Skeletal muscle cell (primary cell): Measurements from ENCODE around the gene KCNQ4.
A peak's percentile ranks its signal among the peaks of the same experiment; 100 is the strongest.

ENCODE experiments used
- DNase-seq: peaks from one replicate; pipeline ENCODE4 v3.0.0-alpha.2; 2010; ENCODE audit warnings: low read depth
- H3K4me3 ChIP-seq: 2 replicates; pipeline ENCODE4 v1.5.1; 2011; ENCODE audit warnings: low read depth, mild to moderate bottlenecking, control low read depth, low read length, moderate library complexity

KCNQ4 gene

DNA sequence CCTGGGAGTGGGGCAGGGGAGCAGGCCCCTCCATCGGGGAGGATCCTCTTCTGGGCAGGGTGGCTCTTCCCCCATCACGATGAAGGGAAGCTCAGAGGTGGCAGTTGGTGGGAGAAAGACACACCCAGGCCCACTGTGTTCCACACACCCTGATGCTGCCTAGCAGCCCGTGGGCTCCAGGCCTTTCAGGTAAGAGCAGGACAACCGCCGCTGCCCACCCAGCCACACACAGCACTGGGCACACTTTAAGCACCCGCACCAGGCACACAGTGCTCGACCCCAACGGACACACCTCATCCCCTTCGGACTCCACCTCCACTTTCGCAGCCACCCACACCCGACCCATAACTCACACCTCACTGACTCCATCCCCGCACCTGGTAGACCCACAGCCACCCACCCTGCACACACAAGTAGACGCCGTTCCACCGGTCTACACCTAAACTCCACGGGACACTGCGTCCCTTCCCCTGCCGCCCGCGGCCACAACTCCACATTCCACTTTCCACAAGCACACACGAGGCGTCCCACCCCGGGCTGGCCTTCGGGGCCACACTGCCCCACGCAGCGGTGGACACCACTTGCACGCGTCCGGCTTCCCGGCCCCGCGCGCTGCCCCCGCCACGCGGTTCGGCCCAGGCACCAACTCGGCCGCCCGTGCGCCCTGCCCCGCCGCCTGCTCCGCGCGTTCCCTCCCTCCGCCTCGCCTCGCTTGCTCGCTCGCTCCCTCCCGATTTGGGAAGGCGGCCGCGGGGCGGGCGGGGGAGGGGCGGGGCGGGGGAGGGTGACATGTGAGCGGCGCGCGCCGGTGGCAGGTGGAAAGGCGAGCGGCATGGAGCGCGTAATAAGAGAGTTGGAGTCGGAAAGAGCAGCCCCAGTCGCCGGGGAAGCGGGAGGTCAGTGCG lies at the start of gene KCNQ4:
Gene KCNQ4 (plus strand): TSS at position 787 of the 905 bp plus-strand sequence. CDS start 307 bp downstream, outside the sequence.
- H3K4me3 ChIP-seq = peak within 1 kb of the TSS; percentile 33
- no peak for DNase-seq

DNA sequence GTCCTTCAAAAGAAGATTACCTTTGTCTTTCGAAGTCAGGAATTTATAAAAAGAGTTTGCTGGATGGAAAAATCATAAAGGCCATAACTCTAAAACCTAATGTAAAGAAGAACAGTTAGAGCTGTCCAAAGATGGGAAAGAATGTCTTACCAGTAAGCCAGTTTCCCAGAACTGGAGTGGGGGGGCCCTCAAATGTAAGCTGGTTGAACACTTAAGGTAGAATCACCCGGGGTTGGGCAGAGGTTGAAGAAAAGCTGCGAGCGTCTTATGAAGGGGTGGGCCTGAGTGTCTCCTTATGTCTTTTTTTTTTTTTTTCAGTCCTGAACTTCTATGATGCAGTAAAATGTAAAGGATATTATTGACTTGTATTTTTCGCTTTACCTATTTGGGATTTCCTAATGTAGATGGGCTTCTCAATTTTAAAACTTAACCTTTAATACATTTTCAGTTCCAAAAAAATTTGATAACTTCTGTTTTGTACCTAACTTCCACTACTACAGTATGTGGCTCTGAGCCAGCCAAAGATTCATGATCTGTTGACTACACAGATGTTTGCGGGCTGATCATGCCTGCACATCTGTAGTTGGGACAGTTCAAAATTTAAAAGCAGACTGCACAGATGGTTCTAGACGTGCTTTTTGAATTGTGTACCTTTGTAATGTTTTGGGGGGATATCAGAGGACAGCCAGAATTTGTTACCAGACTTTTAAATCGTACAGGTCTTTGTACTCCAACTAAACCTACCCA lies 48.5 kb upstream of the KCNQ4 start:
- no peak overlapping the region for H3K4me3 ChIP-seq
- DNase-seq = no peak

DNA sequence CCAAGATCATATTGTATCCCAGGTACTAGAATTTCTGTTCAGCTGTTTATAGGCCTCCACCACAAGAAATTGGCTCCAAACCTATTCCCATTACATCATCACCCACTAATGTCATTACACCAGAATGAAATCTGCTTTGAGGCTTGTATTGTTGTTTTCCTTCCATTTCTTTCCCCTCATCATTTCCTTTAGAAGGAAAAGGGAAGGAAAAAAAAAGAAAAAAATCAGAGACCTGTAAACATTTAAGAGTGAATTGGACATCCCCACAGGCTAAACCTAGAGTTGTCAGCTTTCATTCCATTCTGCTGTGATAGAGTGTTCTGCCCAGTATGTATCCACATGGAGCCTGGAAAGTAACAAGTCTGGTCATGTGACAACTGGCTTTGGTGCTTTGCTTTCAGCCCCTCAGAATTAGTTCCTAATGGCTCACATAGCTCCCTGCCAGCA lies 47.5 kb upstream of the KCNQ4 start:
- DNase-seq = peak; percentile 72
- H3K4me3 ChIP-seq = no peak overlapping the region

DNA sequence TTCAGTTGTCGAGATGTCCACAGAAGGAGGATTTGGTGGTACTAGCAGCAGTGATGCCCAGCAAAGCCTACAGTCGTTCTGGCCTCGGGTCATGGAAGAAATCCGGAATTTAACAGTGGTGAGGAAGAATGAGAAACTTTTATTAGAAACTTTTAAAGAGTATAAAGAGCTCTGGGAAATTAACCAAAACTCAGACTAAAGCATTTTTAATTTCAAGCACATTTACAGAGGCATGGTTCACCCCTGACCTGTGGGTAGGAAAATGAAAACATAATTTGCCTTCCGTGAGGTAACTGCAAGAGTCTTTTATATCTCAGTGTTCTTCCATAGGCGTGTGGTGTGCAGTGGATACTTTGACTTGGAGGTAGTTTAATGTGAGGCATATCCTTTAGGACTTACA lies 44.8 kb upstream of the KCNQ4 start:
- no peak for DNase-seq
- no peak overlapping the region for H3K4me3 ChIP-seq

DNA sequence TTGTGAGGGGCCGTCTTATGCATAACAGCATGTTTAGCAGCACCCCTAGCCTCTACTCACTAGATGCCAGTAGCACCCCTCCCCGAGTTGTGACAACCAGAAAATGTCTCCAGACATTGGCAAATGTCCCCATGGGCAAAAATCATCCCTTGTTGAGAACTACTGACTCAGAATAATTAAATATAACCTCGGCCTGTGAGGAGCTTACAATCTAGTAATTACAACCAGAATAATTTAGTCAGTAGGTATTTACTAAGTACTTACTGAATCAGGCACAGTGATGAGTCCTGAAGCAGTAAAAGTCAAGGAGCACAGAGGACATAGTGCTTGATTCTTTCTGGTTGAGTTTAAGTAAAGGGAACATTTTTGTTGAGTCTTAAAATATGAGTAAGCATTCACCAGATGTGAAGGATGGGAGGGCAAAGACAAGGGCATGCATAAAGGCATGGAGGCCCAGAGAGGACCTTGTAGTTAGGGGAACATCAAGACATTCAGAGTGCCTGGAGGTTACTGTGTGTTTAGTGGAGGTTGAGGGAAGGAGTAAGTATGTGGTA lies 44.1 kb upstream of the KCNQ4 start:
- no peak for DNase-seq
- no peak overlapping the region for H3K4me3 ChIP-seq

DNA sequence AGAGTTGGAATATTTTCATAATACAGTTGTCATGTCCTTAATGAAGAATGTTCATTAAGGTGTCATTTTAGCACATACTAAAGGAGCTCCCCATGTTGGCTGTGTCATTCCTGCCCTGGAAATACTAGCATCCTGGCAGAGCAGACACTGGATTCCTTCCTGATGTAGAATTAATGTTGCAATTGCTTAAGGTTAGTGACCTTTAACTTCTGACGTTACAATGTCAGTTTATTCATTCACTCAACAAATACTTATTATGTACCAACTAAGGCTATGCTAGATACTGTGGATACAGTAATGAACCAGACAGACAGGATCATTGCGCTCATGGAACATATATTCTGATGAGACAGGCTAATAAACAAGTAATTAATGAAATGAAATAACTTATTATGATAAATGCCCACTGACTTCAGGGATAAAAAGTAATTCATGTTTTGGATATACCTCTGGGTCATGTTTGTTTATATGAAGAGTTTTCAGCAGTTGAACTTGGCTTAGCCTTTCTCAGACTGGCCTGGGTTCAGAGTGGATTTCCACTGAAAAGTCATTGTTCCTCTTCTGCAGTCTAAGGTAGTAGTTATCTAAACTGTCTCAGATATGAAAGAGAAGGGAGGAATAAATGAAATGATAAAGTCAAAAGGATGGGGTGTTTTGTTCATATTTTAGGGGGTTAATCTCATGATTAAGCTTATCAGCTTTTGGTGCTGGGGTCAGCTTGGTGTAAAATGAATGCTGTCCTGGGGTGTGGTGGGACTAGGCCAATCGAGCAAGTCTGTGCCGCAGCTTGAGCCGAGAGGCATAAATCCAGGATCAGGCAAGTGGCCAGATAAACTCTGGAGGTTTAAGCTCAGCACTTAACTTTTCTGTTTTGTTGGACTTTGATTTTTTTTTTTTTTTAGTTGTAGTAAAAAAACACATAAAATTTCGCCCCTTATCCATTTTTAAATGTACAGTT lies 43.3 kb upstream of the KCNQ4 start:
- DNase-seq = no peak
- no peak overlapping the region for H3K4me3 ChIP-seq

DNA sequence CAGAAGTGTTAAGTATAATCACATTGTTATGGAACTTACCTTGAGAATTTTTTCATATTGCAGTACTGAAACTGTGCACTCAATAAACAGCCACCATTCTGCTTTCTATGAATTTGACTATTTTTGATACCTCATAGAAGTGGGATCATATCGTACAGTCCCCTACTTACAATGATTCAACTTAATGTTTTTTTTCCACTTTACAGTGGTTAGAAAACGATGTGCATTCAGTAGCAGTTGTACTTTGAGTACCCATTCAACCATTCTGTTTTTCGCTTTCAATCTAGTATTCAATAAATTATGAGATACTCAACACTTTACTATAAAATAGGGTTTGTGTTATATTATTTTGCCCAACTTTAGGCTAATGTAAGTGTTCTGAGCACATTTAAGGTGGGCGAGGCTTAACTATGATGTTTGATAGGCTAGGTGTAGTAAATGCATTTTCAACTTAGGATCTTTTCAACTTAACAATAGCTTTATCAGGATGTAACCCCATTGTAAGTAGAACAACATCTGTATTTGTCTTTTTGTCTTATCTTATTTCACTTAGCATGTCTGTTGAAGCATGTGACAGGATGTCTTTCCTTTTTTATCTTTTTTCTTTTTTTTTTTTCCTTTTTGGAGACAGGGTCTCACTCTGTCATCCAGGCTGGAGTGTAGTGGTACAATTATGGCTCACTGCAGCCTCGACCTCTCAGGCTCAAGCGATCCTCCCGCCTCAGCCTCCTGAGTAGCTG lies 42.4 kb upstream of the KCNQ4 start:
- H3K4me3 ChIP-seq = no peak overlapping the region
- DNase-seq = no peak

DNA sequence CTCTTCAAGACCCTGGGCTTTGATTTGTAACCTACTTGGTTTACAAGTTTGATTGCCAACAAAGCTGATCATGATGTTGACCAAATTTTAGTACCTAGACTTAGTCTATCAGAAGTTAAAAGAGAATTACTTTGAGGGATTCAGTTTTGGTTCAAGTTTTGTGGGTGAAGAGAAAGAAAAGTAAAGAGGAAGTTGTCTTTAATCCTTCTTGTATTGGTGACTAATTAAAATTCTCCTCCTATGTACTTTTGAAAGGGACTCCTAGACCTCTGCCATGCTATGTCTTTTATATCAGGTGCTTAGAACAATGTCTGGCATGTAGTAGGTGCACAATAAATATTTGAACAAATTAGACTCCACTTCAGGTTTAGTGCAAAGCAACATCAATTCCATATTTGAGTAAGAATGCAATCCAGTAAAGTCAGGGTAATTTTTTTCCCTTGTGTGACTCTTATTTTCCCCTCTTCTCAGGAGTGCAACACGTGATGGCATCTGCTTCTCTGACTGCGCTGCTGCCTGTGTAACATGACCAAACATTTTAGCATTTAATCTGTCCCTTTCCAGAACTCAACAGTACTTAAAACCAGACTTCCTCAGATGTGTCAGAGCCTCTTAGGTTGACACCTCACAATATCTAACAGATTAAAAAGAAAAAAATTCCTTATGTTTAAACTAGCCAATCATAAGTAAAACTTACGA lies 41.1 kb upstream of the KCNQ4 start:
- DNase-seq = no peak

DNA sequence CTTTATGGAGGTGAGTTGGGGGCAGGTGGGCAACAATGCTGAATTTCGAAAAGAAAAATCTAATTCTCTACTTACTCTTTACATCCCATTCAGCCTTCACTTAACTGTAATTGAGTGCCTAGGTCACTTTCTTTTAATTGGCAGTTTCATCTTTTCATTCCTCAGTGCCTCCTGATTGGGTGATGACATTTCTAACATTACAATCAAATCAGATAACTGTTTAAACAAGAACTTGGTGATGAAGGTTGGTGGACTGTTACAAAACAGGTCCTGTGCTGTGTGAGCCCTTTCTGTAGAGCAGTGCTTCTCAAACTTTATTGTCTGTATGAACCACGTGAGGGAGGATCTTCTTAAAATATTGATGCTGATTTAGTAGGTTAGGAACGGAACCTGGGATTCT lies 40.1 kb upstream of the KCNQ4 start:
- no peak overlapping the region for H3K4me3 ChIP-seq
- DNase-seq = no peak

More for the DNA sequence above, 41.1 kb upstream of the KCNQ4 start:
- H3K4me3 ChIP-seq = no peak overlapping the region

DNA sequence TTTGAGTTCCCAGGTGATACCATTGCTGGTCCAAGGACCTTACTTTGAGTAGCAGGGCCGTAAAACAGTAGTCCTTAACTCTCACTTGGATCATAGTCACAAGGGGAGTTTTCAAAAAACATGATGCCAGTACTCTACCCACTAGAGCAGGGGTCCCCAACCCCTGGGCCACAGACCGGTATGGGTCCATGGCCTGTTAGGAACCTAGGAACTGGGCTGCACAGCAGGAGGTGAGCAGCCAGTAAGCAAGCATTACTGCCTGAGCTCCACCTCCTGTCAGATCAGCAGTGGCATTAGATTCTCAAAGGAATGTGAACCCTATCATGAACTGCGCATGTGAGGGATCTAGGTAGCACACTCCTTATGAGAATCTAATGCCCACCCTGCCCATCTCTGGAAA lies 39.7 kb upstream of the KCNQ4 start:
- no peak overlapping the region for H3K4me3 ChIP-seq
- DNase-seq = no peak

DNA sequence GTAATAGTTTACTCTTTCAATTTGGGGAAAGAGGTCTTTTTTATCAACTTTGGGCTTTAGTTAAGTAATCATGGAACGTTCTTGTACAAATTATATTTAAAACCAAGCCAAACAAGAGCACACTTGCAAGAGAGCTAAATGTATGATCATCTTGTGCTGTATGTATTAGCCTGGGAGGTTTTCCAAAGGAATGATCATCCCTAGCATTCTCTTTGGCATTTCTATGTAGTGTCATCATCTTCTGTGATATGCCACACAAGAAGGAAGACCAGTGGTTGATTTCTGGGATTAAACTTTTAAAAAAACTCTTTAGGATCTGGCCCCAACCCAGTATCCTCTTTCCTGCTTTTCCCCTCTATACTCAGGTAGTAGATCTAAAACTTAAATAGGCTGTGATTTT lies 38.4 kb upstream of the KCNQ4 start:
- peak; percentile 31 for DNase-seq
- no peak overlapping the region for H3K4me3 ChIP-seq

DNA sequence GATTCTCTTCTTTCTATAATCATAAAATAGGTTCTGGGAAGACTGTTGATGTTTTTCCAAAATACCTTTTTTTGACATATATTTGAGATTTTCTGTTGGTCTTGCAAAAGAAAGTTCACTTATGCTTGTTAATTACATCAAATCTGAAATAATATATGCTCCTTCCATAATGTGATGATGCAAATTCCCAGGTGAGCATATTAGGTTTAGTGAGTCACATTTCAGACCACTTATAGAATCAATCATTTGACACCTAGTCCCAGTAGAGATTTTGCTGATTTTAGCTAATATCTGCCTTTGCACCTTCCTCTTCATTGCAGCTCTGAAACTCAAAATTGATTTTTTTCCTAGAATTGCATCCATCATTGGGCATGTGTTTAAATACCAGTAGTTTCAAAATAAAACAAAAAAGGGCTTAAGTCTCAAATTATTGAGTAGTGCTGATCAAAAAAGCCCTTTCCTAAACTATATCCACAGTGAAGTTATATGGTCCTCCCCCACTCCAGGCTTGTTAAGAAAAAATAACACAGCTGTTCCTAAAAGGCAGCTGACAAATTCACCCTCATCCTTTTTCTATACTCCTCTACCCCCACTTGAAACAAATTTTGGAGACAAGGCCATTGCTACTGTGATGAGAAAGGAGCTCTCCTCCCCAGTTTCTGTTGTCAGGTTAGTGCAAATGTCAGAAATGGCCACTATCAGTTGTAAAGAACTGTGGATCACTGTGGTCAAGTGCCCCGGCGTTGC lies 37.1 kb upstream of the KCNQ4 start:
- no peak for DNase-seq
- no peak overlapping the region for H3K4me3 ChIP-seq

DNA sequence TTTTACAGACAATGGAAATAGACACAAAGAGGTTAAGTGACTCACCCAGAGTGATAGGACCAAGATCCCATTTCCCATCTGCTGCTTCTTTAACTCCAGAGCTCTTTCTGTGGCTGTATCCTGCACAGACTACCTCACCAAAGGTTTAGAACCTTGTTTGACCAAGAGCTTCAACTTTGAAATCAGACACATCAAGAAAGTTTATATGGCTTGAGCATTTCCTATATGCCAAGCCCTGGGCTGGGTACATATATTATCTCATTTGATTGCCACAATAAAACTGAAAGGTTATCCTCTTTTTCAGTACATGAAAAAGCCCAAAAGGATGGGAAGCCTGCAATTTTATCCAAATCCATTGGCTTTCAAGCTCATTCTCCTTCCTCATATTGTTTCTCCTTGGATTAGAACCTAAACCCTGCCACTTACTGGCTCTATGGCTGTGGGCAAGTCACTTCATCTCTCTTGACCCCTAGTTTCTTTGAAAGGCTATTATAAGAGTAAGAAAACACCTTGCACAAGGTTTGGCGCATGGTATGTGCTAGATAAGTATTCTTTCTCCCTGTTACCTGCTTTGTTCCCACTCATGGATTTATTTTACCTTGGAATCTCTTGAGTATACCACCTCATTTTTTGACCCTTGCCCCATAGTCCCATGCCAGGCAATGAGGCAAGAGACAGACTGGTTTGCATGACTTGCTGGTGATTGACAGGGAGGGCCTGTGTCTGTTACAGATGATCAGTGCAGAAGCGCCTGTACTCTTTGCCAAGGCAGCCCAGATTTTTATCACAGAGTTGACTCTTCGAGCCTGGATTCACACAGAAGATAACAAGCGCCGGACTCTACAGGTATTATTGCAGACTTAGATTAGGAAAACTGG lies 34.5 kb upstream of the KCNQ4 start:
- no peak for DNase-seq
- H3K4me3 ChIP-seq = no peak overlapping the region

DNA sequence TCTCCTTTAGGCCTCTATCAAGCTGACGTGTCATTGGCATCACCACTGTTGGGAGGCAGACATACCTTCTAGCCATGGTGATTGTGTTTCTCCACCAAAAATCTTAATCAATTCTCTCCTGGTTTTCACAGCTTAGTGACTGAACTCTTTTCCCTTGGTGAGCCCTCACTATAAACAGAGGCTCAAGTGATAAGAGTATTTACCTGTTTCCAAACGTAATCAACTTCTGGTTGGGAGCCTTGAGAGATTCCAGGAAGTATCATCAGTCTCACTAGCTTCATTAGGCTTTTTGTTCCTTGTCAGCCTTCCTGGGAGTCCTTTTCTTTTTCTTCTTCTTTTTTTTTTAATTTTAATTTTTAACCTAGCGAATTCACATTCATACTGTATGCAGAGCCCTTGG lies 33.8 kb upstream of the KCNQ4 start:
- H3K4me3 ChIP-seq = no peak overlapping the region
- DNase-seq = no peak

DNA sequence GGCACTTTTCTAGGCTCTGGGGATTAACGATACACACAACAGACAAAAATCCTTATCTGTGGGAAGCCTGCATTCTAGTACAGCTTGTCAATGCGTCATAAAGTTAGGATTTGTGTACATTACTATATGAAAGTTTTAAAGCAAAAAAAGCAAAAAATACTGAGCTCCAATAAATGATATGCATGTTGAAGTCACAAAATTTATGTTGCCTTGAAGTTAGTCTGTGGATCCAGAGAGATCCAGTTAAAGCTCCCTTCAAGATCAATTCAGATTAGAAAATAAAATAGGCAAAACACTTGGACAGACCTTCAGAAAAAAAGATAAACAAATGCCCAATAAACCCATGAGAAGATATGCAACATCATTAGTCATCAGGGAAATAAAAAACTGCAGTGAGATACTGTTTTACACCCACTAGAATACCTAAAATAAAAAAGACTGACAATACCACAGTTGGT lies 33.1 kb upstream of the KCNQ4 start:
- no peak for DNase-seq
- H3K4me3 ChIP-seq = no peak overlapping the region

DNA sequence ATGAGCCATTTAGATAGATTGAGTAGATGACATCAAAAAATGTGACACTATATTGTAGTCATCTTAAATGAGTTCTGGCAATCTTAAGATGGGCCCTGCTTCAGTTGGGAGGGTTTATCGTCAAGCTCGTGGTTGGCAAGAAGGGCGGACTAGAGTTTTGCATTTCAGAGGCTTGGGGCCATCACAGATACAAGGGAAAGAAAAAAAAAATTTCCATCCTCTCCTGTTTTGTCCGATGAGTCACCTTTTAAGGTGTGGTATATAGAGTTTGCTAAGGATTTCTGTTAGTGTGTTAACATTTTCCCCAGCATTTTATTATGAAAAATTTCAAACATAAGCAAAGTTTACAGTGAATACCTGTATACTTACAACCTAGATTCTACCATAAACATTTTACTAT lies 31.8 kb upstream of the KCNQ4 start:
- DNase-seq = no peak
- no peak overlapping the region for H3K4me3 ChIP-seq
